Measurements from ENCODE around the gene GABBR2.

The GABBR2 gene

DNA sequence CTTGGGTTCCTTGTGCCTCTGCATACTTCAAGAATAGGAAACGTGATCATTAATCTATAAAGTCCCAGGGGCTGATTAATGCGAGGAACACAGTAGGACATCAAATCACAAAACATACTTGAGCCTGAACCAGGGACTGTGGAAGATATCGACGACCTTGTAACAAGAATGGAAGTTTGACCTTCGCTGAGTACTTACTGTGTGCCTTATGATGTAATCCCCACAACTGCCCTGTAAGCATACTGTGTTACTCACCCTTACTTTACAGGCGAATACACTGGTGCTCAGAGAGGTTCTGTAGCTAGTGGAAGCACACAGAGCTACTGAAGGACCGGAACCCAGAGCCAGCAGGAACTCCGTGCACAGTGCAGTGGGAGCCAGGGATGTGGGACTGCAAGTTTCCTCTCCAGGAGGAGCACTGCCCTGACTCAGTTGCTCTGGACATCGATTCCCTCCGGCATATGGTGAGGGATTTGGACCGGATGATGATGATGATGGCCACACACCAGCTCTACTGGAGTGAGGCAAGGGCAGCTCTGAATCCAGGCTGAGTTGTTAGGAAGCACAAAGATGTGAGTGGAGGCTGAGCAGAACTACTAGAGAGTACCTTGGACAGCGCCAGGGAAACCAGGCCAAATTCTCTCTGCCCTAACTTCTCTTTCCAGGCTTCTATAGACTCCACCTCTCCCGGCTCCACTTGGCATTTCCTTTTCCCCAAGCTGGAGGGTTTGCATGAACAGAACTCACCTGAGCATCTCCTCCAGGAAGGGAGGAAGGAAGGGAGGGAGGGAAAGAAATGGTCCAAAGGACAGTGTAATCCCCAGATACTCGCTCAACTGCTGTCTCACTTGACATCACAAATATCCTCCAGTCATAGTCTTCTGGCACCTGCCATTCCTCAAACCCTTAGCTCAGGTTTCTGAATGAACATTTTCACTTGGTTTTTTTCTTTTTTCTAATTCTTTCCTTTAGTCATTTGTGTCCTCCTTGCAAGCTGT lies 1.5 kb upstream of the GABBR2 start:
- H3K4me3 ChIP-seq (ENCODE audit: low read length), result no peak overlapping the region
- no peak overlapping the region for H3K27ac ChIP-seq (ENCODE audit: low read length)
- no peaks in the 10 kb centered on the region for H3K9me3 ChIP-seq (replicated peaks; ENCODE audit: insufficient read depth, low read length)
- H3F3A ChIP-seq (ENCODE audit: insufficient read depth, low read length), result no peaks in the 10 kb centered on the region
- H3K4me2 ChIP-seq (ENCODE audit: low read depth, low read length), result no peak overlapping the region
- no peaks in the 10 kb centered on the region for H3K36me3 ChIP-seq (replicated peaks; ENCODE audit: insufficient read depth, low read length)
- no peaks in the 10 kb centered on the region for H4K20me1 ChIP-seq (ENCODE audit: insufficient read depth, low read length)
- no peaks in the 10 kb centered on the region for H3K4me1 ChIP-seq (ENCODE audit: low read length)
- no peak for DNase-seq
- H3K79me2 ChIP-seq (ENCODE audit: low read length), result no peaks in the 10 kb centered on the region
- no peak overlapping the region for H2AFZ ChIP-seq (ENCODE audit: low read length)
- H3K27me3 ChIP-seq (replicated peaks; ENCODE audit: insufficient read depth, low read length), result no peaks in the 10 kb centered on the region
- H3K9ac ChIP-seq (ENCODE audit: low read length), result no peak overlapping the region
- TF ChIP-seq EZH2phosphoT487 (IDR thresholded peaks at IDR 0.05; ENCODE audit: low read length) (no peak), EZH2 (optimal IDR thresholded peaks at IDR 0.05; ENCODE audit: low read depth, low read length) (no peak)
- TF ChIP-seq, protein P1, sequence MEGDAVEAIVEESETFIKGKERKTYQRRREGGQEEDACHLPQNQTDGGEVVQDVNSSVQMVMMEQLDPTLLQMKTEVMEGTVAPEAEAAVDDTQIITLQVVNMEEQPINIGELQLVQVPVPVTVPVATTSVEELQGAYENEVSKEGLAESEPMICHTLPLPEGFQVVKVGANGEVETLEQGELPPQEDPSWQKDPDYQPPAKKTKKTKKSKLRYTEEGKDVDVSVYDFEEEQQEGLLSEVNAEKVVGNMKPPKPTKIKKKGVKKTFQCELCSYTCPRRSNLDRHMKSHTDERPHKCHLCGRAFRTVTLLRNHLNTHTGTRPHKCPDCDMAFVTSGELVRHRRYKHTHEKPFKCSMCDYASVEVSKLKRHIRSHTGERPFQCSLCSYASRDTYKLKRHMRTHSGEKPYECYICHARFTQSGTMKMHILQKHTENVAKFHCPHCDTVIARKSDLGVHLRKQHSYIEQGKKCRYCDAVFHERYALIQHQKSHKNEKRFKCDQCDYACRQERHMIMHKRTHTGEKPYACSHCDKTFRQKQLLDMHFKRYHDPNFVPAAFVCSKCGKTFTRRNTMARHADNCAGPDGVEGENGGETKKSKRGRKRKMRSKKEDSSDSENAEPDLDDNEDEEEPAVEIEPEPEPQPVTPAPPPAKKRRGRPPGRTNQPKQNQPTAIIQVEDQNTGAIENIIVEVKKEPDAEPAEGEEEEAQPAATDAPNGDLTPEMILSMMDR (IDR thresholded peaks at IDR 0.05; ENCODE audit: low read length), result no peak
- no peaks in the 10 kb centered on the region for H3K9me2 ChIP-seq (replicated peaks; ENCODE audit: insufficient read depth, low read length)

DNA sequence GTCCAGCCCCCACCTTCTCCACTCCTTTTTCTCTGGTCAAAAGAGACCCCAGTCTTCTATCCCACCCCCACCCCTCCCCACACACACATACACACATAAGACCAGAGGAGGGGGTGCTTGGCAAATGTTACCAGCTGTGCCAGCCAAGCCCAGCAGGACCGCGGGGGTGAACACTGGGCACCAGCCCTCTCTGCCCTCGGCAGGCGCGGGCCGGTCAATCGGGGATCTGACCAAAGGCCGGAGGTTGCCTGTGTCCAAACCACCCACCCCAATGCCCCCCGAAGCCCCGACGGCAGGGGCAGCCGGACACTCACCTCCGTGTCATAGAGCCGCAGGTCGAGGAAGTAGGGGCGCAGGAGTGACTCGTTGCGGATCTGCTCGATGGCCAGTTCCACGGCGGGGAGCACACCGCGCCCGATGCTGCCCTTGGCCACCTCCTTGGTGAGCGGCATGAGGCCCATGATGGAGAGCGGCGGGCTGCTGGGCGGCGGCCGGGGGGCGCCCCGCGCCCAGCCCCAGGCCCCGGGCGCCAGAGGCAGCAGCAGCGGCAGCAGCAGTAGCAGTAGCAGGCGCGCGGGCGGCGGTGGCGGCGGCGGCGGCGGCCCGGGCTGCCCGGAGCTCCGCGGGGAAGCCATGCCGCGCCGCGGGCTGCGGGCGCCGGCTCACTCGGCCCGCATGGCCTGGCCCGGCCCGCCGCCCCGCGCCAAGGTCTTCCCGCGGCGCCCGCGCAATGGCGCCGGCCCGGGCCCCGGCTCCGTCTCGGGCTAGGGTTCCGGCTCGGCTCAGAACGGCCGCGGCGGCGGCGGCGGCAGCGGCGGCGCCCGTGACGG lies 417 bp downstream of the GABBR2 start:
- Histone ChIP-seq H3K36me3 (replicated peaks; ENCODE audit: insufficient read depth, low read length) (no peaks in the 10 kb centered on the region), H3K9ac (ENCODE audit: low read length) (no peak overlapping the region), H3K4me2 (ENCODE audit: low read depth, low read length) (no peak overlapping the region), H4K20me1 (ENCODE audit: insufficient read depth, low read length) (no peaks in the 10 kb centered on the region), H2AFZ (ENCODE audit: low read length) (no peak overlapping the region), H3K27ac (ENCODE audit: low read length) (no peak overlapping the region), H3K27me3 (replicated peaks; ENCODE audit: insufficient read depth, low read length) (no peaks in the 10 kb centered on the region), H3K9me2 (replicated peaks; ENCODE audit: insufficient read depth, low read length) (no peaks in the 10 kb centered on the region), H3K79me2 (ENCODE audit: low read length) (no peaks in the 10 kb centered on the region), H3K4me1 (ENCODE audit: low read length) (no peaks in the 10 kb centered on the region), H3F3A (ENCODE audit: insufficient read depth, low read length) (no peaks in the 10 kb centered on the region), H3K4me3 (ENCODE audit: low read length) (no peak overlapping the region), H3K9me3 (replicated peaks; ENCODE audit: insufficient read depth, low read length) (no peaks in the 10 kb centered on the region)
- no peak for DNase-seq
- TF ChIP-seq EZH2phosphoT487 (IDR thresholded peaks at IDR 0.05; ENCODE audit: low read length), result no peak
- TF ChIP-seq, protein P1 (IDR thresholded peaks at IDR 0.05; ENCODE audit: low read length), result no peak
- TF ChIP-seq EZH2 (optimal IDR thresholded peaks at IDR 0.05; ENCODE audit: low read depth, low read length), result no peak

DNA sequence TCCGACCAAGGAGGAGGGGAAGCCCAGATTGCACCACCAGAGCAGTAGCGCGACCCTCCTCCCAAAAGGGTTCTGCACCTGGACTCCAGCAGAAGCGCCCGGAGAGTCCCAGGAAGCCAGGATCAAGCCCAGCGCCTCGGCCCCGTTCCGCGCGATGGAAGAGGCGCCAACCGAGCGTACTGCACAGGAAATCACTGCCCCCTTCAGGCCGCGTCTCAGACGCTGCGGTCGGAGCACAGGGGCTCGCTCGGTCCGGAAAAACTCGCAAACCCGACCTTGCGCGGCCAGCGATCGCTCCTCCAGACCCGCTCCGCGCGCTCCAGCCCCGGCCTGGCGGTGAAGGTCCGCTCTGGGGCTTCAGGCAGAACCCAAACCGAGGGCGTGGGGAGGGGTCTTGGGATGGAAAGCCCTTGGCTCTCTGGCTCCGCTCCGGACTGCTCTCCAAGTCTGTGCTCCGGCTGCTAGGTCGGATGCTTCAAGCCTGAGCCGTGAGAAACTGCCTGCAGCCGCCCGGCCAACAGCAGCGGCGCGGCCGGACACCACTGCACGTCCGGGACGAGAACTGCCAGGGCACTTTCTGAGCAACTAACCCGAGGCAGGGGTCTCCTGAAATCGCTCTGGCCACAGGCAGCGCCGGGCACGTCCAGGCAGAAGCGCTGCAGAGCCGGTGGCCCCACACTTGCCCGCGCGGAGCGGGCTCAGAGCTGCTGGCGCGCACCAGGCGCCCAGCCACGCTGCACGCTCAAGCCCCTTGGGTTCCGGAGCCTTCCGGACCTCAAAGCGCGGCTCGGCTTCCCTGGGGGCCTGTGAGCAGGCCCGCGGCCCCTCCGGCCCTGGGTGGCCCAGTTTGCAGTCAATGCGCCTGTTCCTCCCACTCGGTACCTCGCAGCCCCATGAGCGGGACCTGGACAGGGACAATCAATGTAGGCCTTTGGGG lies 1.3 kb downstream of the GABBR2 start:
- no peaks in the 10 kb centered on the region for H3K36me3 ChIP-seq (replicated peaks; ENCODE audit: insufficient read depth, low read length)
- H3F3A ChIP-seq (ENCODE audit: insufficient read depth, low read length), result no peaks in the 10 kb centered on the region
- no peak overlapping the region for H3K4me3 ChIP-seq (ENCODE audit: low read length)
- no peak overlapping the region for H3K27ac ChIP-seq (ENCODE audit: low read length)
- no peaks in the 10 kb centered on the region for H3K79me2 ChIP-seq (ENCODE audit: low read length)
- no peak overlapping the region for H3K9ac ChIP-seq (ENCODE audit: low read length)
- no peaks in the 10 kb centered on the region for H3K4me1 ChIP-seq (ENCODE audit: low read length)
- no peak overlapping the region for H2AFZ ChIP-seq (ENCODE audit: low read length)
- no peaks in the 10 kb centered on the region for H3K9me3 ChIP-seq (replicated peaks; ENCODE audit: insufficient read depth, low read length)
- DNase-seq, result peak; percentile 12
- no peak overlapping the region for H3K4me2 ChIP-seq (ENCODE audit: low read depth, low read length)
- no peaks in the 10 kb centered on the region for H3K27me3 ChIP-seq (replicated peaks; ENCODE audit: insufficient read depth, low read length)
- no peaks in the 10 kb centered on the region for H4K20me1 ChIP-seq (ENCODE audit: insufficient read depth, low read length)
- no peaks in the 10 kb centered on the region for H3K9me2 ChIP-seq (replicated peaks; ENCODE audit: insufficient read depth, low read length)
- no peak for TF ChIP-seq EZH2 (optimal IDR thresholded peaks at IDR 0.05; ENCODE audit: low read depth, low read length)
- TF ChIP-seq EZH2phosphoT487 (IDR thresholded peaks at IDR 0.05; ENCODE audit: low read length), result no peak
- TF ChIP-seq, protein P1 (IDR thresholded peaks at IDR 0.05; ENCODE audit: low read length), result peak; percentile 16

Data from MM.1S (cell line).